IMR-90 (cell line): ENCODE measurements around the gene JMJD8. TPM values are rescaled to one million over a fixed set of nuclear protein-coding genes. Genes with fewer than 3 reads are reported as not detected.

Source experiments
- ATAC-seq: fragments of 200-7000 bp; cut with Tn5 transposase; 2 replicates; pipeline ENCODE4 v1.9.1; 2020; ENCODE audit warnings: low read depth, mild to moderate bottlenecking, moderate library complexity
- BruUV-seq: library from RNA; stranded (reverse); fragments of 400-500 nt; replicated peaks from 2 replicates; lab custom pipeline; 2021; lab: Mats Ljungman, UMichigan
- CTCF ChIA-PET: fragments of 300-600 bp; formaldehyde crosslinking; extraction: SDS; loops from one replicate; lab custom pipeline; 2021; ENCODE audit warnings: antibody characterized with exemption; lab: Yijun Ruan, JAX
- POLR2A ChIA-PET: fragments of 300-600 bp; sonication (Branson Sonifier 250); formaldehyde crosslinking; loops from one replicate; lab custom pipeline; 2022; ENCODE audit warnings: antibody characterized with exemption; ENCODE audit not compliant: unreplicated experiment; lab: Charles Lee
- DNase-seq: peaks from one replicate; pipeline ENCODE4 v3.0.0; 2013
- H2AFZ ChIP-seq: replicated peaks from 2 replicates; pipeline ENCODE3; 2013; ENCODE audit warnings: low read length, mild to moderate bottlenecking; ENCODE audit not compliant: poor library complexity
- H2AK5ac ChIP-seq: 2 replicates; pipeline ENCODE4 v1.6.1; 2013; ENCODE audit warnings: low read depth, low read length, inconsistent platforms
- H2AK9ac ChIP-seq: replicated peaks from 2 replicates; pipeline ENCODE3; 2013; ENCODE audit warnings: mild to moderate bottlenecking, low read depth, low read length, moderate library complexity; ENCODE audit not compliant: poor library complexity
- H2BK120ac ChIP-seq: 2 replicates; pipeline ENCODE4 v1.6.1; 2013; ENCODE audit warnings: low read depth, low read length, inconsistent platforms
- H2BK15ac ChIP-seq: 3 replicates; pipeline ENCODE4 v1.6.1; 2013; ENCODE audit warnings: low read depth, low read length, inconsistent platforms
- H2BK20ac ChIP-seq: 2 replicates; pipeline ENCODE4 v1.6.1; 2013; ENCODE audit warnings: low read depth, mild to moderate bottlenecking, inconsistent platforms, low read length, moderate library complexity
- H2BK5ac ChIP-seq: 2 replicates; pipeline ENCODE4 v1.6.1; 2013; ENCODE audit warnings: mild to moderate bottlenecking, low read depth, low read length, inconsistent platforms; ENCODE audit not compliant: poor library complexity, severe bottlenecking
- H3K14ac ChIP-seq: replicated peaks from 2 replicates; pipeline ENCODE4 v1.6.1; 2013; ENCODE audit warnings: low read depth, low read length, inconsistent platforms
- H3K18ac ChIP-seq: 2 replicates; pipeline ENCODE4 v1.6.1; 2013; ENCODE audit warnings: low read depth, low read length, control low read depth
- H3K23ac ChIP-seq: 2 replicates; pipeline ENCODE4 v1.6.1; 2013; ENCODE audit warnings: low read depth, low read length, inconsistent platforms
- H3K27ac ChIP-seq: 2 replicates; pipeline ENCODE4 v1.5.1; 2013; ENCODE audit warnings: mild to moderate bottlenecking, control low read depth, low read length; ENCODE audit not compliant: insufficient read depth
- H3K27me3 ChIP-seq: 2 replicates; pipeline ENCODE4 v1.6.1; 2013; ENCODE audit warnings: low read length; ENCODE audit not compliant: control insufficient read depth, insufficient read depth
- H3K36me3 ChIP-seq: 2 replicates; pipeline ENCODE4 v1.6.1; 2013; ENCODE audit warnings: low read length, mixed read lengths; ENCODE audit not compliant: control insufficient read depth, insufficient read depth
- H3K4ac ChIP-seq: 2 replicates; pipeline ENCODE4 v1.6.1; 2013; ENCODE audit warnings: low read depth, low read length, inconsistent platforms
- H3K4me1 ChIP-seq: 2 replicates; pipeline ENCODE4 v1.6.1; 2013; ENCODE audit warnings: low read length, mixed read lengths; ENCODE audit not compliant: control insufficient read depth, insufficient read depth
- H3K4me2 ChIP-seq: 2 replicates; pipeline ENCODE4 v1.6.1; 2013; ENCODE audit warnings: low read depth, mild to moderate bottlenecking, control low read depth, low read length, moderate library complexity
- H3K4me3 ChIP-seq: 2 replicates; pipeline ENCODE4 v1.5.1; 2013; ENCODE audit warnings: low read depth, mild to moderate bottlenecking, control low read depth, low read length, moderate library complexity; ENCODE audit not compliant: insufficient read depth
- H3K56ac ChIP-seq: 2 replicates; pipeline ENCODE4 v1.6.1; 2013; ENCODE audit warnings: low read length, inconsistent platforms; ENCODE audit not compliant: insufficient read depth; ENCODE audit errors: extremely low read depth
- H3K79me1 ChIP-seq, 2 experiments: 2 replicates each; pipeline ENCODE4 v1.6.1; 2013; ENCODE audit warnings: low read length in 2 of 2, inconsistent platforms in 1 of 2, low read depth in 1 of 2
- H3K9ac ChIP-seq: 2 replicates; pipeline ENCODE4 v1.6.1; 2013; ENCODE audit warnings: low read depth, low read length, control low read depth
- H3K9me1 ChIP-seq: 2 replicates; pipeline ENCODE4 v1.6.1; 2013; ENCODE audit warnings: low read length, inconsistent platforms; ENCODE audit not compliant: insufficient read depth
- H3K9me3 ChIP-seq: 2 replicates; pipeline ENCODE4 v1.6.1; 2013; ENCODE audit warnings: low read length; ENCODE audit not compliant: control insufficient read depth, insufficient read depth
- H4K20me1 ChIP-seq: 2 replicates; pipeline ENCODE4 v1.6.1; 2013; ENCODE audit warnings: low read length, inconsistent platforms; ENCODE audit not compliant: insufficient read depth
- H4K5ac ChIP-seq: 2 replicates; pipeline ENCODE4 v1.6.1; 2013; ENCODE audit warnings: mild to moderate bottlenecking, low read depth, low read length, control low read depth
- H4K8ac ChIP-seq, 2 experiments: 2 replicates each; pipeline ENCODE4 v1.6.1; 2013; ENCODE audit warnings: low read depth in 2 of 2, low read length in 2 of 2, control low read depth in 1 of 2, inconsistent platforms in 1 of 2
- H4K91ac ChIP-seq: 2 replicates; pipeline ENCODE4 v1.6.1; 2013; ENCODE audit warnings: low read depth, low read length, inconsistent platforms; ENCODE audit not compliant: insufficient read depth
- BHLHE40 ChIP-seq: fragments of 150-350 bp; IDR thresholded peaks from 2 replicates; pipeline ENCODE4 v1.6.1; 2016; ENCODE audit warnings: mild to moderate bottlenecking, low read depth, low read length
- CEBPB ChIP-seq: IDR thresholded peaks from 2 replicates; pipeline ENCODE4 v1.6.1; 2012; ENCODE audit warnings: low read depth, low read length, improper control_type of control experiment
- CHD1 ChIP-seq: IDR thresholded peaks from 2 replicates; pipeline ENCODE4 v1.6.1; 2012; ENCODE audit warnings: low read depth, low read length, improper control_type of control experiment
- CTCF ChIP-seq: conservative IDR thresholded peaks from 2 replicates; pipeline ENCODE4 v1.5.1; 2012; ENCODE audit warnings: mild to moderate bottlenecking, low read depth, low read length, improper control_type of control experiment
- ELK1 ChIP-seq: fragments of 150-350 bp; IDR thresholded peaks from 2 replicates; pipeline ENCODE4 v1.6.1; 2016; ENCODE audit warnings: low read depth, mild to moderate bottlenecking, low read length, moderate library complexity, borderline replicate concordance
- FOS ChIP-seq: fragments of 150-350 bp; IDR thresholded peaks from 2 replicates; pipeline ENCODE4 v1.6.1; 2016; ENCODE audit warnings: low read depth, low read length
- MAFK ChIP-seq: IDR thresholded peaks from 2 replicates; pipeline ENCODE4 v1.6.1; 2012; ENCODE audit warnings: low read depth, low read length, improper control_type of control experiment
- MAZ ChIP-seq: IDR thresholded peaks from 2 replicates; pipeline ENCODE4 v1.6.1; 2012; ENCODE audit warnings: low read depth, mild to moderate bottlenecking, low read length, improper control_type of control experiment, moderate library complexity, borderline replicate concordance
- NFE2L2 ChIP-seq: fragments of 150-350 bp; IDR thresholded peaks from 2 replicates; pipeline ENCODE4 v1.6.1; 2016; ENCODE audit warnings: low read depth, mild to moderate bottlenecking, low read length
- POLR2A ChIP-seq: IDR thresholded peaks from 2 replicates; pipeline ENCODE4 v1.6.1; 2012; ENCODE audit warnings: mild to moderate bottlenecking, low read depth, low read length
- RAD21 ChIP-seq: IDR thresholded peaks from 2 replicates; pipeline ENCODE4 v1.6.1; 2012; ENCODE audit warnings: low read length, improper control_type of control experiment
- RCOR1 ChIP-seq: IDR thresholded peaks from 2 replicates; pipeline ENCODE4 v1.6.1; 2012; ENCODE audit warnings: mild to moderate bottlenecking, low read length, improper control_type of control experiment; ENCODE audit not compliant: insufficient replicate concordance
- RFX5 ChIP-seq: IDR thresholded peaks from 2 replicates; pipeline ENCODE4 v1.8.0; 2012; ENCODE audit warnings: low read depth, mild to moderate bottlenecking, low read length, moderate library complexity
- SMC3 ChIP-seq: fragments of 150-350 bp; IDR thresholded peaks from 2 replicates; pipeline ENCODE4 v1.6.1; 2016; ENCODE audit warnings: low read depth, mild to moderate bottlenecking, antibody characterized with exemption, low read length, moderate library complexity
- whole genome bisulfite sequencing, 2 experiments: methylation state at CpG; one replicate each; pipeline versions ENCODE4 v1.1.5 to v1.1.7; 2013; ENCODE audit warnings: missing lambda C conversion rate in 2 of 2; ENCODE audit not compliant: insufficient read length in 1 of 2; ENCODE audit errors: extremely low coverage in 2 of 2; 5-methylcytosine and 5-hydroxymethylcytosine counted together
- dilution Hi-C: fragments of 300-500 bp; cut with HindIII; formaldehyde crosslinking; loops from one replicate; pipeline ENCODE4 v1.14.3; 2018; ENCODE audit warnings: low sequenced_read_pairs; ENCODE audit not compliant: unreplicated experiment
- in situ Hi-C: fragments of 300-500 bp; cut with MboI; formaldehyde crosslinking; loops from 3 replicates; pipeline ENCODE4 v1.14.3; 2019; ENCODE audit warnings: low sequenced_read_pairs, inconsistent platforms, mixed read lengths
- intact Hi-C: fragments of 100-400 bp; cut with micrococcal nuclease; formaldehyde crosslinking; loops from 2 replicates; pipeline ENCODE4 v1.10.0; 2022
- polyA plus RNA-seq, 3 experiments: library from polyadenylated mRNA; depleted of rRNA; stranded (reverse); fragments of >200 nt; gene quantifications; 2 replicates each; pipeline ENCODE4 v1.2.3, GENCODE V29; 2012; ENCODE audit warnings: low replicate concordance in 1 of 3
- total RNA-seq: library from RNA; depleted of rRNA; stranded (reverse); fragments of >200 nt; gene quantifications from 2 replicates; pipeline ENCODE4 v1.2.3, GENCODE V29; 2012
- TF ChIP-seq, protein P1 (sequence below): fragments of 150-350 bp; IDR thresholded peaks from 2 replicates; pipeline ENCODE4 v1.6.1; 2017; ENCODE audit warnings: mild to moderate bottlenecking, antibody characterized with exemption, low read length, low read depth

The JMJD8 gene
- total and polyA plus RNA-seq, 2 of the 4 experiments (the other 2 are of a cell fraction) = 17.7 to 62.5 TPM

- H2AFZ ChIP-seq = peak overlapping the region; percentile 100
- peak overlapping the region in 1 of 2 experiments; percentile 84; a peak in 2 of 4 replicates for H4K8ac ChIP-seq
- peak overlapping the region; percentile 77 for H3K4ac ChIP-seq
- 8% methylated on average over 39 of the region's 55 CpGs; no CpG with 5 or more reads in 1 of the 2 experiments for WGBS, 2 experiments
- peak overlapping the region; percentile 74 for H3K9ac ChIP-seq
- peak overlapping the region; percentile 46 for H3K56ac ChIP-seq
- peak overlapping the region; percentile 89 for H3K14ac ChIP-seq
- peak overlapping the region; percentile 77 for H2BK5ac ChIP-seq
- H3K4me1 ChIP-seq = peaks cover 17% of the 10 kb centered on the region
- no peak overlapping the region for H3K18ac ChIP-seq
- no peaks in the 10 kb centered on the region for H3K9me3 ChIP-seq
- H2BK15ac ChIP-seq = no peak overlapping the region
- H3K9me1 ChIP-seq = peaks cover 8% of the 10 kb centered on the region; the same call in 1 of the 2 replicates
- H3K27ac ChIP-seq = peak overlapping the region; percentile 71
- H2BK120ac ChIP-seq = peak overlapping the region; percentile 37; the same call in 1 of the 2 replicates
- no peak overlapping the region for H2BK20ac ChIP-seq
- no TSS peak for BruUV-seq
- ChIA-PET POLR2A (no interaction called here), CTCF (interaction anchor here (0.6 kb wide), 1 partner anchor 184 kb away, joined by 3 read pairs; no protein-coding TSS in a partner anchor)
- DNase-seq (no peak), ATAC-seq (no peak)
- no peak overlapping the region for H3K23ac ChIP-seq
- peak overlapping the region; percentile 98 for H2AK5ac ChIP-seq
- H4K91ac ChIP-seq = peak overlapping the region; percentile 66; the same call in 1 of the 2 replicates
- H4K20me1 ChIP-seq = peaks cover 4% of the 10 kb centered on the region
- peaks cover 0 to 22% of the 10 kb centered on the region in 2 experiments; a peak in 2 of 4 replicates for H3K79me1 ChIP-seq
- H3K27me3 ChIP-seq = no peaks in the 10 kb centered on the region
- intact Hi-C loops = loop anchor here (1.0 to 5.0 kb wide), 3 partner anchors 8 to 108 kb away; partner anchors contain the start of gene CAPN15
- peak overlapping the region; percentile 98 for H3K4me2 ChIP-seq
- peak overlapping the region; percentile 97 for H3K4me3 ChIP-seq
- in situ Hi-C loops = no loop called here
- dilution Hi-C loops = no loop called here
- H4K5ac ChIP-seq = peak overlapping the region; percentile 58; the same call in 1 of the 2 replicates
- H3K36me3 ChIP-seq = peaks cover 12% of the 10 kb centered on the region; the same call in 1 of the 2 replicates
- H2AK9ac ChIP-seq = peak overlapping the region; percentile 91
- TF ChIP-seq CHD1 (no peak), BHLHE40 (no peak), CEBPB (no peak), MAFK (no peak), RCOR1 (no peak), FOS (no peak), CTCF (no peak), SMC3 (no peak), RFX5 (no peak), NFE2L2 (no peak), RAD21 (no peak), POLR2A (no peak), MAZ (no peak), ELK1 (no peak)
- TF ChIP-seq, protein P1, sequence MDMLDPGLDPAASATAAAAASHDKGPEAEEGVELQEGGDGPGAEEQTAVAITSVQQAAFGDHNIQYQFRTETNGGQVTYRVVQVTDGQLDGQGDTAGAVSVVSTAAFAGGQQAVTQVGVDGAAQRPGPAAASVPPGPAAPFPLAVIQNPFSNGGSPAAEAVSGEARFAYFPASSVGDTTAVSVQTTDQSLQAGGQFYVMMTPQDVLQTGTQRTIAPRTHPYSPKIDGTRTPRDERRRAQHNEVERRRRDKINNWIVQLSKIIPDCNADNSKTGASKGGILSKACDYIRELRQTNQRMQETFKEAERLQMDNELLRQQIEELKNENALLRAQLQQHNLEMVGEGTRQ = no peak
These were observed 48.4 kb downstream of the JMJD8 start for GRCh38 chr16:635573-636205.
